ENCODE results near the gene MYORG.

DNA sequence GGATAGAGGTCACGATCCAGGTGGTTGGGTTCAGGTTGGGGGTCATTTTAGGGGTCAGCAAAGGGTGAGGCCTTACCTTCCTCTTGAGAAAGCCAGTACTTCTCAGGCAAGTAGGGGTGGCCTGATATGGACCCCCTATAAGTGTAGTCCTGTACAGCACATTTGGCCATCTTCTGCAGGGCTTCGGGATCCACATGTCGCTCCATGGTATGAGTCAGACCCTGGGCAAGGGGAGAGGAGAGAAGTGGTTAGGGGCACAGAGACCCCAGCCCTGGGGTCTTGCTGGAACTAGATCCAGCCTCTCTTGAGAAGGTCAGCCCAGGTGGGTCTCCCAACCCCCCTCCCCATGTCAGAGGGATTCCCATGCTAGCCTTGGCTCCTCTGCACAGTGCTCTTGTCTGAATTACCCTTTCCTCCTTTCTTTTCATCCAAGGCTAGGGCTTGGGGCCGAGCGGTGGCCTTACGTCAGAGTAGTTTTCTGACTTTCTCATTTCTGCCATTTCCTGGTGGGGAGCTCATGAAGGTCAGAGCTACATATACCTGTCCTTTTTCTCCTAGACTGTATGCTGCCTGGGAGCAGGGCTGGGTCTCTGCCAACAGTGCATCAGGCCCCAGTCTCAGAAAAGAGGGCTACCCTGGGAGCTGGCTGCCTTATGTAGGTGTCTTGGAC, 9.0 kb upstream of the MYORG start:
- no peak for TF ChIP-seq EP300 (IDR thresholded peaks at IDR 0.05)
- TF ChIP-seq, protein P1, sequence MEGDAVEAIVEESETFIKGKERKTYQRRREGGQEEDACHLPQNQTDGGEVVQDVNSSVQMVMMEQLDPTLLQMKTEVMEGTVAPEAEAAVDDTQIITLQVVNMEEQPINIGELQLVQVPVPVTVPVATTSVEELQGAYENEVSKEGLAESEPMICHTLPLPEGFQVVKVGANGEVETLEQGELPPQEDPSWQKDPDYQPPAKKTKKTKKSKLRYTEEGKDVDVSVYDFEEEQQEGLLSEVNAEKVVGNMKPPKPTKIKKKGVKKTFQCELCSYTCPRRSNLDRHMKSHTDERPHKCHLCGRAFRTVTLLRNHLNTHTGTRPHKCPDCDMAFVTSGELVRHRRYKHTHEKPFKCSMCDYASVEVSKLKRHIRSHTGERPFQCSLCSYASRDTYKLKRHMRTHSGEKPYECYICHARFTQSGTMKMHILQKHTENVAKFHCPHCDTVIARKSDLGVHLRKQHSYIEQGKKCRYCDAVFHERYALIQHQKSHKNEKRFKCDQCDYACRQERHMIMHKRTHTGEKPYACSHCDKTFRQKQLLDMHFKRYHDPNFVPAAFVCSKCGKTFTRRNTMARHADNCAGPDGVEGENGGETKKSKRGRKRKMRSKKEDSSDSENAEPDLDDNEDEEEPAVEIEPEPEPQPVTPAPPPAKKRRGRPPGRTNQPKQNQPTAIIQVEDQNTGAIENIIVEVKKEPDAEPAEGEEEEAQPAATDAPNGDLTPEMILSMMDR (IDR thresholded peaks at IDR 0.05) = no peak
